HFF-Myc (cell line): Measurements from ENCODE around the gene WDR27.
"Not testable (repeated sequence)": the region's sequence is repeated elsewhere in the genome, so short reads cannot be mapped to it uniquely, and the experiment has no call there.

Experiments used
- DNase-seq: peaks from one replicate; pipeline ENCODE4 v3.0.0-alpha.2; 2011; ENCODE audit warnings: low read depth; ENCODE audit errors: extremely low read depth
- H3K4me3 ChIP-seq: replicated peaks from 2 replicates; pipeline ENCODE4 v1.5.1; 2011; ENCODE audit warnings: low read depth, mild to moderate bottlenecking, control low read depth, low read length
- CTCF ChIP-seq: IDR thresholded peaks from 2 replicates; pipeline ENCODE4 v1.5.1; 2012; ENCODE audit warnings: mild to moderate bottlenecking, low read depth, low read length, control low read depth; ENCODE audit errors: missing control alignments

WDR27 gene

GRCh38 chr6:169646906-169647567 is 54.8 kb downstream of the WDR27 start:
- no peak for DNase-seq
- H3K4me3 ChIP-seq = no peak overlapping the region
- no peak for TF ChIP-seq CTCF

- DNase-seq, H3K4me3 ChIP-seq: not testable (repeated sequence)
Measured at GRCh38 chr6:169645459-169645858, 56.4 kb downstream of the WDR27 start.

- DNase-seq = no peak
- no peak for TF ChIP-seq CTCF
- H3K4me3 ChIP-seq = no peak overlapping the region
Measured at GRCh38 chr6:169643521-169643920, 58.3 kb downstream of the WDR27 start.

- TF ChIP-seq CTCF = no peak
- no peak overlapping the region for H3K4me3 ChIP-seq
Measured at GRCh38 chr6:169642455-169642854, 59.4 kb downstream of the WDR27 start.

GRCh38 chr6:169641461-169642085 is 60.3 kb downstream of the WDR27 start:
- no peak for TF ChIP-seq CTCF
- no peak overlapping the region for H3K4me3 ChIP-seq
- DNase-seq = no peak

More at GRCh38 chr6:169642455-169642854, 59.4 kb downstream of the WDR27 start:
- DNase-seq = no peak

GRCh38 chr6:169640983-169641382 is 60.8 kb downstream of the WDR27 start:
- TF ChIP-seq CTCF = no peak
- no peak for DNase-seq
- H3K4me3 ChIP-seq = no peak overlapping the region

- DNase-seq = no peak
- H3K4me3 ChIP-seq = no peak overlapping the region
- TF ChIP-seq CTCF = no peak
Measured at GRCh38 chr6:169640351-169640852, 61.4 kb downstream of the WDR27 start.
